Measurements from ENCODE around the gene LSAMP. TPM values are rescaled to one million over a fixed set of nuclear protein-coding genes. Genes with fewer than 3 reads are reported as not detected.

The LSAMP gene
- total and polyA plus RNA-seq, 2 experiments from 2014 or later, result 2.0 to 2.9 TPM

- TF ChIP-seq ETS1 (IDR thresholded peaks at IDR 0.05), result no peak
- no peak for TF ChIP-seq NANOG (IDR thresholded peaks at IDR 0.05; ENCODE audit: borderline replicate concordance)
- no peak for TF ChIP-seq CREB1 (CRISPR knock-in tag; IDR thresholded peaks at IDR 0.05; ENCODE audit: low read depth)
- no peak for TF ChIP-seq EZH2phosphoT487 (IDR thresholded peaks at IDR 0.05; ENCODE audit: unreplicated experiment)
- TF ChIP-seq REST (IDR thresholded peaks at IDR 0.05; ENCODE audit: unreplicated experiment), result no peak
- TF ChIP-seq ZNF331 (CRISPR knock-in tag; IDR thresholded peaks at IDR 0.05; ENCODE audit: low read depth), result no peak
Observed at GRCh38 chr3:116265320-116265695, 180.0 kb downstream of the LSAMP start (continued).

- no peak overlapping the region for H3K27ac Mint-ChIP-seq
Observed at GRCh38 chr3:116264546-116265319, 180.6 kb downstream of the LSAMP start.

More at GRCh38 chr3:116264546-116265319, 180.6 kb downstream of the LSAMP start:
- no peaks in the 10 kb centered on the region for H3K79me2 ChIP-seq (replicated peaks; ENCODE audit: insufficient read depth)
- no peak overlapping the region for H3K27ac ChIP-seq (ENCODE audit: low read depth)
- peaks cover 18% of the 10 kb centered on the region for H3K4me1 ChIP-seq (ENCODE audit: insufficient read depth)
- H3F3A ChIP-seq (replicated peaks; ENCODE audit: low read depth), result no peaks in the 10 kb centered on the region
- Mint-ChIP-seq H3K36me3 (ENCODE audit: low read depth) (no peaks in the 10 kb centered on the region), H3K4me1 (peaks cover 32% of the 10 kb centered on the region), H3K4me3 (no peak overlapping the region), H3K9me3 (no peaks in the 10 kb centered on the region), H3K27me3 (ENCODE audit: insufficient read depth, low read depth, poor library complexity) (peaks cover 35% of the 10 kb centered on the region)
- no peak overlapping the region for H2AFZ ChIP-seq
- TF ChIP-seq CTCF (conservative IDR thresholded peaks at IDR 0.05; ENCODE audit: low read depth in 2 of 2) (no peak), NANOG (IDR thresholded peaks at IDR 0.05; ENCODE audit: borderline replicate concordance) (no peak), ETS1 (IDR thresholded peaks at IDR 0.05) (no peak), STAT1 (IDR thresholded peaks at IDR 0.05; ENCODE audit: unreplicated experiment) (no peak), ZNF331 (CRISPR knock-in tag; IDR thresholded peaks at IDR 0.05; ENCODE audit: low read depth) (no peak), JUNB (IDR thresholded peaks at IDR 0.05; ENCODE audit: unreplicated experiment) (no peak), CREB1 (CRISPR knock-in tag; IDR thresholded peaks at IDR 0.05; ENCODE audit: low read depth) (no peak), ZNF114 (CRISPR knock-in tag; IDR thresholded peaks at IDR 0.05) (no peak), EZH2 (IDR thresholded peaks at IDR 0.05; ENCODE audit: low read depth, unreplicated experiment) (no peak), POLR2AphosphoS5 (IDR thresholded peaks at IDR 0.05; ENCODE audit: low read depth) (no peak), EZH2phosphoT487 (IDR thresholded peaks at IDR 0.05; ENCODE audit: unreplicated experiment) (no peak)
- ATAC-seq (peak; percentile 49), DNase-seq (ENCODE audit: low spot score) (peak; percentile 56)
- H3K36me3 ChIP-seq (ENCODE audit: insufficient read depth), result no peaks in the 10 kb centered on the region
- H4K20me1 ChIP-seq (replicated peaks; ENCODE audit: insufficient read depth), result no peaks in the 10 kb centered on the region
- no peak overlapping the region for H3K4me2 ChIP-seq
- peaks cover 45% of the 10 kb centered on the region for H3K27me3 ChIP-seq (ENCODE audit: insufficient read depth)
- no peak overlapping the region for H3K4me3 ChIP-seq
- H3K9me2 ChIP-seq (ENCODE audit: insufficient read depth), result no peaks in the 10 kb centered on the region
